HCT116 (cell line): ENCODE results near the gene AGPS.

ENCODE experiments used
- ATF3 ChIP-seq: IDR thresholded peaks from 2 replicates; pipeline ENCODE4 v1.6.1; 2012
- CEBPB ChIP-seq: IDR thresholded peaks from 2 replicates; pipeline ENCODE4 v1.6.1; 2012; ENCODE audit warnings: low read depth
- CTCF ChIP-seq, 3 experiments: fragments of 200-600 bp in 1 of 3; sonication (generic) in 1 of 3; IDR thresholded peaks in 2 of 3; conservative IDR thresholded peaks in 1 of 3; 2 replicates each; pipeline ENCODE4 v1.5.1; 2012 to 2017; ENCODE audit warnings: low read depth in 2 of 3, low read length in 2 of 3, antibody characterized with exemption in 1 of 3, borderline replicate concordance in 1 of 3, control low read depth in 1 of 3, mild to moderate bottlenecking in 1 of 3, mixed read lengths in 1 of 3, mixed run types in 1 of 3, moderate library complexity in 1 of 3; ENCODE audit not compliant: insufficient read depth in 1 of 3
- EZH2 ChIP-seq: fragments of 200-600 bp; sonication (generic); IDR thresholded peaks from 2 replicates; pipeline ENCODE4 v1.6.1; 2017; ENCODE audit warnings: antibody characterized with exemption, mixed run types
- JUND ChIP-seq: IDR thresholded peaks from 2 replicates; pipeline ENCODE4 v1.6.1; 2012
- POLR2A ChIP-seq: IDR thresholded peaks from 2 replicates; pipeline ENCODE4 v1.7.0; 2011; ENCODE audit warnings: borderline replicate concordance; ENCODE audit not compliant: insufficient read depth, insufficient read length; ENCODE audit errors: extremely low read depth
- POLR2AphosphoS5 ChIP-seq: IDR thresholded peaks from 2 replicates; pipeline ENCODE4 v1.6.1; 2011; ENCODE audit warnings: mild to moderate bottlenecking, low read depth, low read length, moderate library complexity
- RAD21 ChIP-seq: IDR thresholded peaks from 2 replicates; pipeline ENCODE4 v1.6.1; 2012; ENCODE audit warnings: low read depth, mild to moderate bottlenecking
- ZFX ChIP-seq: fragments of 450-650 bp; IDR thresholded peaks from 2 replicates; pipeline ENCODE4 v1.6.1; 2017
- ZNF274 ChIP-seq: fragments of 200-500 bp; sonication (Bioruptor generic); IDR thresholded peaks from 2 replicates; pipeline ENCODE4 v1.6.1; 2014; ENCODE audit warnings: mild to moderate bottlenecking, low read depth, low read length, inconsistent platforms

- no peak for TF ChIP-seq POLR2A
- TF ChIP-seq CTCF (IDR thresholded peaks at IDR 0.05 in 2 of 3, conservative IDR thresholded peaks at IDR 0.05 in 1 of 3; ENCODE audit: borderline replicate concordance in 1 of 3, insufficient read depth in 1 of 3, low read depth in 2 of 3, low read length in 2 of 3) = no peak
- no peak for TF ChIP-seq POLR2AphosphoS5
- TF ChIP-seq RAD21 = no peak
- no peak for TF ChIP-seq EZH2
- no peak for TF ChIP-seq ZNF274
- no peak for TF ChIP-seq CEBPB
- TF ChIP-seq ZFX = no peak
- no peak for TF ChIP-seq JUND
- TF ChIP-seq ATF3 = no peak
These were observed 45.0 kb upstream of the AGPS start for GRCh38 chr2:177347570-177347969.
